ENCODE measurements around the gene MYOG. TPM values are rescaled to one million over a fixed set of nuclear protein-coding genes. Genes with fewer than 3 reads are reported as not detected.

The MYOG gene
- total RNA-seq, 4 donors from 2014 or later = not detected

DNA sequence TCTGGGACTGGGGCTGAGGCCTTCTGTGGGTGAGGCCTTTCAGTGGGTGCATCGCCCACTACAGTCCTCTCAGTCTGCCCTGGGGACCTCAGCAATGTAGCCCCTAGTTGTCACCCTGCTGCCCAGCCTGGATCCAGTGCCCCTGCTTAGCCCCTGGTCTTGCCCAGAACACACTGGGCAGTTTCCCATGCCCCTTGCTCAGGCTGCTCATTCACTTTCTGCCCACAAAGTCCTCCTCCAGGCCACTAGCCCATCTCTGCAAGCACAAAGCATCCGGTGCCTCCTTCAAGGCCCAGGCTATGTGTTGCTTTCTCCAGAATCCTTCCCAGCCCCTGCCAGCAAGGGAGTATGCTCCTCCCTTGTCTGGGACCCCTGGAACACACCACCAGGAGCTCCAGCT is 36.3 kb upstream of the MYOG start:
- Histone ChIP-seq H3K36me3 (no peaks in the 10 kb centered on the region), H3K4me1 (peaks cover 13% of the 10 kb centered on the region), H3K27me3 (peaks cover 88% of the 10 kb centered on the region), H3K27ac (no peak overlapping the region), H3K4me3 (no peak overlapping the region), H3K9me3 (no peaks in the 10 kb centered on the region)
- WGBS = 83% methylated on average over 2 of the region's 2 CpGs
- DNase-seq (ENCODE audit: low spot score in 2 of 2) = peak in 1 of 2 donors; percentile 72
- no peak for TF ChIP-seq POLR2AphosphoS5 (IDR thresholded peaks at IDR 0.05)
- TF ChIP-seq EP300 (IDR thresholded peaks at IDR 0.05) = no peak
- no peak for TF ChIP-seq CTCF (IDR thresholded peaks at IDR 0.05)
- TF ChIP-seq POLR2A (IDR thresholded peaks at IDR 0.05) = no peak

GRCh38 chr1:203121186-203122015 is 35.6 kb upstream of the MYOG start:
- Histone ChIP-seq H3K4me3 (no peak overlapping the region), H3K27ac (no peak overlapping the region), H3K36me3 (no peaks in the 10 kb centered on the region), H3K9me3 (no peaks in the 10 kb centered on the region), H3K27me3 (peaks cover 87% of the 10 kb centered on the region), H3K4me1 (peaks cover 8% of the 10 kb centered on the region)
- peak in 1 of 2 donors; percentile 52 for DNase-seq (ENCODE audit: low spot score in 2 of 2)
- no peak for TF ChIP-seq CTCF (IDR thresholded peaks at IDR 0.05)
- no peak for TF ChIP-seq POLR2A (IDR thresholded peaks at IDR 0.05)
- no peak for TF ChIP-seq EP300 (IDR thresholded peaks at IDR 0.05)
- TF ChIP-seq POLR2AphosphoS5 (IDR thresholded peaks at IDR 0.05) = no peak
- 68% methylated on average over 11 of the region's 11 CpGs for WGBS

DNA sequence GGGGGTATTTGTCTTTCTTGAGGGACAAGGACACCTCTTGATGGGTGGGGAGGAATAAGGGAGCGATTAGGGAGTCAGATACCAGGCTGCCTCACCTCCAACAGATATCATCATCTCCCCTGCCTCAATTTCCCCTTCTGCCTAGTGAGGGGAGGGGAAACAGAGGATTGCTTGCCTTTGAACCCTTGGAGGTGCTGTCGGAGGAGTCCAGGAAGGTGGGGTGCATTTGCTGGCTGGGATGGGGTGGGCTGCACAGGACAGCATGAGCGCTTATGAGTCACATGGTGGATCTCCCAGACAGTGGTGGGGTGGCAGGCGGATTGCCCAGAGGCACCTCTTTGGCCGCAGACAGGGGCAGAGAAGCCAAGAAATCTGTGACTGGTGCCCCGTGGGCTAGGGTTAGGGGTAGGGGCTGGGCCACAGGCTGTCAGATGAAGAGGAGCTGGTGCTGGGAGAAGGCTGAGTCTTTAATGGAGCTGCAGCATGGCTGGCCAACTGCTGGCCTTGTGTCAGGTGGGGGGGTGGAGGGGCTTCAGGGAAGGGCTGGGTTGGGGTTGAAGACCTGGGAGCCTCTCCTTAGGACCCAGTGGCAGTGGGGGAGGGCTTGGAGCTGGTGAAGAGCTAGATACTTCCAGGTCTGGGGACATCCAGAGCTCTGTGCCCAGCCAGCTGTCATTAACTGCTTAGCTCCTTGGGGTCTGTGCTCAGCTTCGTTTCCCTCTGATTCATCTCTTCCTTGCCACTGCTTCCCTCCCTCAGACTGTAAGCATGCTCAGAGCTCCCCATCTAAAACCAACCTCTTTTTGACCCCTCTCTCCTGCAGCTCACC is 34.7 kb upstream of the MYOG start:
- H3K4me1 ChIP-seq = peaks cover 8% of the 10 kb centered on the region
- no peaks in the 10 kb centered on the region for H3K36me3 ChIP-seq
- DNase-seq (ENCODE audit: low spot score in 2 of 2) = peak in 1 of 2 donors; percentile 66
- peaks cover 83% of the 10 kb centered on the region for H3K27me3 ChIP-seq
- no peak overlapping the region for H3K4me3 ChIP-seq
- no peak overlapping the region for H3K27ac ChIP-seq
- no peaks in the 10 kb centered on the region for H3K9me3 ChIP-seq
- WGBS = 81% methylated on average over 7 of the region's 7 CpGs
- TF ChIP-seq POLR2AphosphoS5 (IDR thresholded peaks at IDR 0.05) (no peak), CTCF (IDR thresholded peaks at IDR 0.05) (no peak), POLR2A (IDR thresholded peaks at IDR 0.05) (no peak), EP300 (IDR thresholded peaks at IDR 0.05) (no peak)

DNA sequence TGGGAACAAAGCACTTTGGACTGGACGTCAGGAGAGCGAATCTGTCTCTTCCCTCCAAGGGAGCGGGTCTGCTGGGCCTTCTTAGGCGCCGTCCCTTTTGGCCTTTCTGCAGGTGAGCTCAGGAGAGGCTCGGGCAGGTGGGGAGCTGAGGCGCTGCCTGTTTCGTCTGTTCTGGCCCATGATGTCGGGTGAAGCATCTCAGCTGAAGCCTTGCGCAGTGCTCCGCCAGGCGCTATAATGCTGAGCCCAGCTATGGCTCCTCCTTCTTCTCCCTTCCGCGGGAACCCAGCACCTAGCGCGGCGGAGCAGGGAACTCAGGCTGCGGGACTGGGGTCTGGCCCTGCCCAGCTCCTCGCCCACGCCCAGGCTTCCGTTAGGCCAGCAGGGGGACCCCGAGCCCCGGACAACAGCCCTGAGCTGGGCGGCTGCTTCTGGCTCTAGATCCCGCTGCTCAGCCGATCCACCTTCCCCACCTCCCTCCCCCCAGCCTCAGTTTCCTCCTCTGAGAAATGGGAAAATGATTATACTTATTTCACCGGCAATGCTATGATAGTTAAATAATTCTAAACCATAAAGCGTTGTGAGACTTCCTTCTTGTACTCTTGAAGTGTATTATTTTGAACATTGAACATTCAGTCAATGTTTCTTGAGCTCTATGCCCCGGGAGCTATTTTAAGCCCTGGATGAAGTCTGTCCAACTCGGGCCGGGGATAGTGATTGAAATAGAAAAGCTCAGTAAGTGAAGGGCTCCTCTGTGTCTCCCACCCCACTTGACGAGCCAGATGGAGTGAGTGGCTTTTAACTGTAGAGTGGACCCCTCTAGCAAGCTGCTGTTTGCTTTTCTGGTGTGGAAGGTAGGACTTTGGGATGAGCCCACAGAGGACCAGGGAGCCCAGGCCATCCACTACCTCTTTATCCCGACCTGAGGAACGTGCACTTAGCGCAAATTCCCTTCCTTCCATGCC is 32.1 kb upstream of the MYOG start:
- peaks cover 57% of the 10 kb centered on the region for H3K27me3 ChIP-seq
- H3K4me1 ChIP-seq = peaks cover 8% of the 10 kb centered on the region
- H3K9me3 ChIP-seq = no peaks in the 10 kb centered on the region
- H3K36me3 ChIP-seq = no peaks in the 10 kb centered on the region
- no peak overlapping the region for H3K27ac ChIP-seq
- TF ChIP-seq POLR2AphosphoS5 (IDR thresholded peaks at IDR 0.05) (no peak), CTCF (IDR thresholded peaks at IDR 0.05) (peak; percentile 51 to 74)
- no peak overlapping the region for H3K4me3 ChIP-seq
- WGBS = 42% methylated on average over 20 of the region's 35 CpGs
- peak in 1 of 2 donors; percentile 35 for DNase-seq (ENCODE audit: low spot score in 2 of 2)

Measured in suprapubic skin (tissue), 4 donors.